ENCODE measurements around the gene ABCA5.

Gene ABCA5

GRCh38 chr17:69268543-69269014, 58.4 kb downstream of the ABCA5 start:
- no peak; the same call in 1 of the 3 replicates for ATAC-seq
- no peak for TF ChIP-seq CSDC2 (CRISPR knock-in tag; IDR thresholded peaks at IDR 0.05)
- no peak for TF ChIP-seq PATZ1 (CRISPR knock-in tag; IDR thresholded peaks at IDR 0.05; ENCODE audit: borderline replicate concordance)
- no peak for TF ChIP-seq ARNTL (CRISPR knock-in tag; IDR thresholded peaks at IDR 0.05; ENCODE audit: borderline replicate concordance, low read depth)
- no peak for TF ChIP-seq ZFP3 (CRISPR knock-in tag; IDR thresholded peaks at IDR 0.05)
- TF ChIP-seq ZNF8 (CRISPR knock-in tag; IDR thresholded peaks at IDR 0.05), result no peak
- TF ChIP-seq GLIS3 (CRISPR knock-in tag; IDR thresholded peaks at IDR 0.05), result no peak
- no peak for TF ChIP-seq PPARA (CRISPR knock-in tag; IDR thresholded peaks at IDR 0.05; ENCODE audit: borderline replicate concordance)
- no peak for TF ChIP-seq ZFP30 (CRISPR knock-in tag; IDR thresholded peaks at IDR 0.05)
- TF ChIP-seq POU6F1 (CRISPR knock-in tag; IDR thresholded peaks at IDR 0.05; ENCODE audit: borderline replicate concordance, low read depth), result no peak
- no peak for TF ChIP-seq TSHZ2 (CRISPR knock-in tag; IDR thresholded peaks at IDR 0.05)
- no peak for TF ChIP-seq BACH2 (CRISPR knock-in tag; IDR thresholded peaks at IDR 0.05; ENCODE audit: borderline replicate concordance)
- no peak for TF ChIP-seq CSRNP3 (CRISPR knock-in tag; IDR thresholded peaks at IDR 0.05)
- TF ChIP-seq SNAI2 (CRISPR knock-in tag; IDR thresholded peaks at IDR 0.05), result no peak
- TF ChIP-seq ZNF565 (CRISPR knock-in tag; conservative IDR thresholded peaks at IDR 0.05; ENCODE audit: low read depth), result no peak
- no peak for TF ChIP-seq RARB (CRISPR knock-in tag; IDR thresholded peaks at IDR 0.05)
- no peak for TF ChIP-seq TOX (CRISPR knock-in tag; IDR thresholded peaks at IDR 0.05; ENCODE audit: borderline replicate concordance)
- TF ChIP-seq ISL1 (CRISPR knock-in tag; IDR thresholded peaks at IDR 0.05), result no peak
- no peak for TF ChIP-seq TCF4 (CRISPR knock-in tag; IDR thresholded peaks at IDR 0.05; ENCODE audit: borderline replicate concordance)
- no peak for TF ChIP-seq OSR1 (CRISPR knock-in tag; IDR thresholded peaks at IDR 0.05)

GRCh38 chr17:69267219-69267618, 59.7 kb downstream of the ABCA5 start:
- ATAC-seq, result no peak
- TF ChIP-seq ZNF8 (CRISPR knock-in tag; IDR thresholded peaks at IDR 0.05), result no peak
- no peak for TF ChIP-seq OSR1 (CRISPR knock-in tag; IDR thresholded peaks at IDR 0.05)
- no peak for TF ChIP-seq RARB (CRISPR knock-in tag; IDR thresholded peaks at IDR 0.05)
- no peak for TF ChIP-seq ZC3H10 (CRISPR knock-in tag; IDR thresholded peaks at IDR 0.05)
- no peak for TF ChIP-seq GLIS3 (CRISPR knock-in tag; IDR thresholded peaks at IDR 0.05)
- TF ChIP-seq ZFP30 (CRISPR knock-in tag; IDR thresholded peaks at IDR 0.05), result no peak
- no peak for TF ChIP-seq ZNF565 (CRISPR knock-in tag; conservative IDR thresholded peaks at IDR 0.05; ENCODE audit: low read depth)
- TF ChIP-seq PPARA (CRISPR knock-in tag; IDR thresholded peaks at IDR 0.05; ENCODE audit: borderline replicate concordance), result no peak
- TF ChIP-seq PATZ1 (CRISPR knock-in tag; IDR thresholded peaks at IDR 0.05; ENCODE audit: borderline replicate concordance), result no peak

GRCh38 chr17:69265873-69266272, 61.1 kb downstream of the ABCA5 start:
- no peak for ATAC-seq
- no peak for TF ChIP-seq GLIS3 (CRISPR knock-in tag; IDR thresholded peaks at IDR 0.05)
- TF ChIP-seq SNAI2 (CRISPR knock-in tag; IDR thresholded peaks at IDR 0.05), result no peak
- no peak for TF ChIP-seq ISL1 (CRISPR knock-in tag; IDR thresholded peaks at IDR 0.05)
- TF ChIP-seq ZC3H10 (CRISPR knock-in tag; IDR thresholded peaks at IDR 0.05), result no peak
- no peak for TF ChIP-seq ZFP3 (CRISPR knock-in tag; IDR thresholded peaks at IDR 0.05)
